ENCODE results near the gene ANAPC15. TPM values are rescaled to one million over a fixed set of nuclear protein-coding genes. Genes with fewer than 3 reads are reported as not detected.
"Not testable (repeated sequence)": the region's sequence is repeated elsewhere in the genome, so short reads cannot be mapped to it uniquely, and the experiment has no call there.

The ANAPC15 gene
- polyA plus RNA-seq, 3 donors from 2014 or later = 70.9 to 76.7 (median 75.2) TPM

DNA sequence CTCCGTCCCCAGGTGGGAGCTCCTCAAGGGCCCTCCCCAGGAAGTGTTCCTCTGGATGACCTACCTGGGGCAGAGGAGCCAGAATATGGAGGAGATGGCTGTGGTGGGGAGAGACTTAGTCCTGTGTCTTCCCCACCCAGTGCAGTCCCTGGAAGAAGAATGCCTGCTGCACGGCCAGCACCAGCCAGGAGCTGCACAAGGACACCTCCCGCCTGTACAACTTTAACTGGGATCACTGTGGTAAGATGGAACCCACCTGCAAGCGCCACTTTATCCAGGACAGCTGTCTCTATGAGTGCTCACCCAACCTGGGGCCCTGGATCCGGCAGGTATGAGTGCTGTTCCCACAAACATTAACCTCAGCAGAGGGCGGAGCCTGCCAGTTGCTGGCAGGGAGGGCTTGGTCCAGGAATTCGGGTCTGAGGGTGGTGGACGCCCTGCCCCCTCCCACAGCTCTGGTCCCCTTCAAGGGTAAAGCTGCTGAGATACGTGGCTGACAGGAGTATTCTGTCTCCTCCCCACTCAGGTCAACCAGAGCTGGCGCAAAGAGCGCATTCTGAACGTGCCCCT is 26.4 kb upstream of the ANAPC15 start:
- no peaks in the 10 kb centered on the region for H3K36me3 Mint-ChIP-seq
- H3K27me3 Mint-ChIP-seq (ENCODE audit: low read depth in 3 of 3) = peaks cover 0 to 8% (median 1%) of the 10 kb centered on the region in 3 donors
- H3K4me1 Mint-ChIP-seq = no peaks in the 10 kb centered on the region
- no peaks in the 10 kb centered on the region for H3K9me3 Mint-ChIP-seq
- no peak for DNase-seq
- H3K4me3 Mint-ChIP-seq = no peak overlapping the region
- H3K27ac Mint-ChIP-seq = no peak overlapping the region

DNA sequence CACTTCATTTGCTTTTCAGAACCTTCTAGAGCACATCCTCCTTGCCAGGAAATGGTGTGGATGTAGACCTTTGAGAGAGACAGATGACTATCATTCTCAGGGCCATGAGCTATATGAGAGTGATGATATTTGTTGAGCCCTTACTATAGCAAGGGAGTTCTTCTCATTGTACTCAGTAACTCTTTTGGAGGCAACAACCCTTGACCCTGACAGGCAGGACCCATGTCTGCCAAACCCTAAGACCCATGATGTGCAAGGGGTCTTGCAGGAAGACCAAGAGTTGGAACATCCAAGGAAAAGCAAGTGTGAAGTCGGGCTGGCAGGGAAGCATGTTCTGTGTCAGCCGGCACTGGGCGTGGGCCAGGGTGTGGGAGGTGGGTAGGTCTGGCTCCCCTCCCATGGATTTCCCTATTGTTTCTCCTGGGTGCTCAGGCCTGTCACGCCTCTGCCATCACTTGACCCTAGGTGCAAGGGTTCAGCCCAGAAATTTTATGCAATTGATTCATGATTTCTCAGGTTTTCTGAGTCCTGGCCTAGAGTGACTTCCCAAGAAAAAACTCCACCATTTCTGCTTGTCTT is 24.3 kb upstream of the ANAPC15 start:
- no peaks in the 10 kb centered on the region for H3K4me1 Mint-ChIP-seq
- H3K9me3 Mint-ChIP-seq = no peaks in the 10 kb centered on the region
- H3K4me3 Mint-ChIP-seq = no peak overlapping the region
- H3K27me3 Mint-ChIP-seq (ENCODE audit: low read depth in 3 of 3) = peaks cover 0 to 7% (median 1%) of the 10 kb centered on the region in 3 donors
- H3K27ac Mint-ChIP-seq = no peak overlapping the region
- H3K36me3 Mint-ChIP-seq = no peaks in the 10 kb centered on the region
- DNase-seq = no peak

DNA sequence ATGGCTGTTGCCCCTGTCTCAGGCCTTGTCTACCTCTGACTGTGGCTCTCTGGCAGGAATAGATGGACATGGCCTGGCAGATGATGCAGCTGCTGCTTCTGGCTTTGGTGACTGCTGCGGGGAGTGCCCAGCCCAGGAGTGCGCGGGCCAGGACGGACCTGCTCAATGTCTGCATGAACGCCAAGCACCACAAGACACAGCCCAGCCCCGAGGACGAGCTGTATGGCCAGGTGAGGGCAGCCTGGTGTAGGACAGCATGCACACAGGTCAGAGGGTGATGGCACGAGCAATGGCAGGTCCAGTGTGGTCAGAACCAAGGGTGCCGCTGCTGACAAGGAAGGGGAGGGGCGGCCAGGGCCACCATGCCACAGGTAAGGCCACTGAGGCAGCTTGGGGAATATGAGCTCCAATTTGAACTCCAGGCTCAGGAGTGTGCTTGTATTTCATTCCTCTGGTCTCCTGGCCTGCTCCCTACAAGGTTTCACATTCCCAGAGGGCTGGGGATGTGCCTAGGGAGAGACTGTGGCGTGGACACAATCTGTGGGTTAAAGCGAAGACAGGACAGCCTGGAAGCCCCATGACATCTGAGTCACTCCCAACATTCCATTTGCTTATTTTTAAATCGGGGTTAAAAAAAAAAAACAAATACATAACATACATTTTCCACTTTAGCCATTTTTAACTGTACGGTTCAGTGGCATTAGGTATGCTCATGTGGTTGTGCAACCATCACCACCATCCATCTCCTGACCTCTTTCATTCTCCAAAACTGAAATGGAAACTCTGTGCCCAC is 23.6 kb upstream of the ANAPC15 start:
- no peaks in the 10 kb centered on the region for H3K9me3 Mint-ChIP-seq
- DNase-seq = no peak
- H3K27me3 Mint-ChIP-seq (ENCODE audit: low read depth in 3 of 3) = peaks cover 0 to 2% (median 1%) of the 10 kb centered on the region in 3 donors
- no peaks in the 10 kb centered on the region for H3K4me1 Mint-ChIP-seq
- H3K27ac Mint-ChIP-seq = no peak overlapping the region
- H3K4me3 Mint-ChIP-seq = no peak overlapping the region
- no peaks in the 10 kb centered on the region for H3K36me3 Mint-ChIP-seq

DNA sequence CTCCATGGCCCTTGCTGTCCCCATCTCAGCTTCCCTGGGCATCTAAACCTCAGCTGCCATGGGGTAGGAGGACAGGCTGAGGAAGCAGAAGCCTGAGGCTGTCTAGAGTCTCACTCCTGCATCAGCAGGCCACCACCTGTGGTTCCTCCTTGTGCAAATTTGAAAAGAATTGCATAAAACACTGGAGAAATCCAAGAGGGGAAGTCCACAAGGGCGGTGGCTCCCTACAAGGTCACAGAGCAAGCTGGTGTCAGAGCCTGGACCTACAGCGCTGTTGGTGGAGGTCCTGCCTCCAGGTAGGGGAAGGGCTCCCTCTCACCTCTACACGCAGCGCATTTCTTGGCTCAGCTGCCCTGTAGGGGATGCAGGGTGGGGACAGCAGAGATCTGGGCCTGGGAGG is 23.0 kb upstream of the ANAPC15 start, which contains the start of gene FOLR3:
Gene FOLR3 (plus strand): TSS at position 253 of the 400 bp plus-strand sequence. CDS start 228 bp downstream, outside the sequence.
- not testable (repeated sequence) for H3K27ac Mint-ChIP-seq; H3K9me3 Mint-ChIP-seq; H3K36me3 Mint-ChIP-seq; H3K4me1 Mint-ChIP-seq; H3K4me3 Mint-ChIP-seq; DNase-seq; H3K27me3 Mint-ChIP-seq (ENCODE audit: low read depth in 3 of 3)

DNA sequence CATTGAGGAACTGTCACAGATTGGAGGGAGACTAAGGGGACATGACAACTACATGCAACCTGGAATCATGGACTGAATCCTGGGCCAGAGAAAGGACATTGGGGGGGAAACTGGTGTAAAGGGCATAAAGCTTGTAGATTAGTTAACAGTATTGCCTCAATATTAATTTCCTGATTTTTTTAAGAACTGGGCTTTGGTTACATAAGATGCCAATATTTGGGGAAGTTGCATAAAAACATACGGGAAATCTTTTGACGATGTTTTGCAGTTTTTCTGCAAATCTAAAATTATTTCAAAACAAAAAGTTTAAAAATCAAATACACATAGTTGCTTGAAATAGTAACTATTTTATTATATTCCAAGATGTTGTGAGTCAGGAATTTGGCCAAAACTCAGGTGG is 20.2 kb upstream of the ANAPC15 start:
- Mint-ChIP-seq H3K27ac (no peak overlapping the region), H3K9me3 (peaks cover 0 to 12% (median 4%) of the 10 kb centered on the region in 6 donors)

DNA sequence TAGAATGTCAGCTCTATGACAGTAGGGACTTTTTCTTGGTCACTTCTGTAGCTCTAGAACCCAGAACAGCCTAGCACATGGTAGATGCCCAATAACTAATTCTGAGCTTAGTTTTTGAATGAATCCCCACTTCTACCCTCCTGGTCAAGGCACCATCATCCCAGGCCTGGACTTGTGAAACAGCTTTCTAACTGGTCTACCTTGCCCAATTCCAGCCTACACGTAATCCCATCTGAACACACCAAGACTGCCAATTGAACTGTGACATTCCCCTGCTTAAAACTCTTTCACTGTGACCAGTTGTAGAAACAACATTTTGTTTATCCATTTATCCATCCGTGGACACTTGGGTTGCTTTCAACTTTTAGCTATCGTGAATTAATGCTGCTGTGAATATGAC is 16.9 kb upstream of the ANAPC15 start:
- Mint-ChIP-seq H3K27me3 (ENCODE audit: low read depth in 3 of 3) (peaks cover 2 to 6% (median 4%) of the 10 kb centered on the region in 3 donors), H3K4me3 (no peak overlapping the region), H3K36me3 (peaks cover 7 to 9% (median 7%) of the 10 kb centered on the region in 3 donors), H3K27ac (peak overlapping the region in 1 of 6 donors; percentile 31), H3K4me1 (no peaks in the 10 kb centered on the region), H3K9me3 (peaks cover 0 to 12% (median 4%) of the 10 kb centered on the region in 6 donors)
- no peak for DNase-seq

More for the DNA sequence above, 20.2 kb upstream of the ANAPC15 start:
- no peak for DNase-seq
- no peak overlapping the region for H3K4me3 Mint-ChIP-seq
- H3K36me3 Mint-ChIP-seq = peaks cover 7 to 8% (median 7%) of the 10 kb centered on the region in 3 donors
- peaks cover 3 to 5% (median 4%) of the 10 kb centered on the region in 3 donors for H3K27me3 Mint-ChIP-seq (ENCODE audit: low read depth in 3 of 3)
- H3K4me1 Mint-ChIP-seq = no peaks in the 10 kb centered on the region

DNA sequence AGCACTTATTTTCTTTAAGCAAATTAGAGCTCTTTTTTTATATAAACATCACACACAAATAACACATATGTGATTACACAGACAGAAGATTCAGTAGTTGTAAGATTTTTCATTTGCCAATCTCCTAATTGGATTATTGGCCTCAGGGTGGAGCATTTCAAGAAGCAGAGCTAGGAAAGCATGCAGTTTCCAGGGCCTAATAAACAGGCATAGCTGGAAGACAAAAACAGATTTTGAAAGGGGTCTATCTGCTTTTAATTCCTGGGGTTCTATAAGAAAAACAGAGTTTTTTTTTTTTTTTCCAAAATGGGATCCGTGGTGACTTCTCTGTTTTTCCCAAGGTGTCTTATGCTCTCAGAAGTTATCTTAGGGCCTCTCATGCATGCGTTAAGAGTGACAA is 15.4 kb upstream of the ANAPC15 start:
- no peaks in the 10 kb centered on the region for H3K4me1 Mint-ChIP-seq
- H3K4me3 Mint-ChIP-seq = no peak overlapping the region
- H3K27ac Mint-ChIP-seq = no peak overlapping the region
- peaks cover 7 to 9% (median 7%) of the 10 kb centered on the region in 3 donors for H3K36me3 Mint-ChIP-seq
- peaks cover 0 to 12% (median 4%) of the 10 kb centered on the region in 6 donors for H3K9me3 Mint-ChIP-seq
- H3K27me3 Mint-ChIP-seq (ENCODE audit: low read depth in 3 of 3) = peaks cover 2 to 6% (median 4%) of the 10 kb centered on the region in 3 donors
- DNase-seq = no peak

DNA sequence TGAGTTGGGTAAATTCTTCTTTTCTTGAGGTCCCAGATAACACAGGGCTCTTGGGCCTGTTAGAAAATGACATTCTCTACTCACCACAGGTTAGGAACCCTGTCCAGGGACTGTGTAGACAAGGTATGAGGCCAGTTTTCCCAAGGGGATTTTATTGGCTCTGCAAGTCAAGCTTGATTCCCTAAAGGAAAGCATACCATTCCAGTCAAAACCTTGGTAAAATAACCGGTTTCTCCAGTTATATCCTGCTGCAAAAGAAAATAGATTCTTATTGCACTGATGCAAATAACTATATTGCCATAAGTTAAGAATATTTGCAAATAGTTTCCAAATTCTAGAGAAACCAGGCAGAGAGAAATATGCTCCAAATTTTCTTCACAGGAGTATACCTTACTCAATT is 13.5 kb upstream of the ANAPC15 start:
- Mint-ChIP-seq H3K4me1 (no peaks in the 10 kb centered on the region), H3K4me3 (no peak overlapping the region), H3K27ac (no peak overlapping the region), H3K27me3 (ENCODE audit: low read depth in 3 of 3) (peaks cover 2 to 6% (median 4%) of the 10 kb centered on the region in 3 donors), H3K9me3 (peaks cover 0 to 12% (median 4%) of the 10 kb centered on the region in 6 donors), H3K36me3 (peaks cover 7 to 9% (median 9%) of the 10 kb centered on the region in 3 donors)
- no peak for DNase-seq

DNA sequence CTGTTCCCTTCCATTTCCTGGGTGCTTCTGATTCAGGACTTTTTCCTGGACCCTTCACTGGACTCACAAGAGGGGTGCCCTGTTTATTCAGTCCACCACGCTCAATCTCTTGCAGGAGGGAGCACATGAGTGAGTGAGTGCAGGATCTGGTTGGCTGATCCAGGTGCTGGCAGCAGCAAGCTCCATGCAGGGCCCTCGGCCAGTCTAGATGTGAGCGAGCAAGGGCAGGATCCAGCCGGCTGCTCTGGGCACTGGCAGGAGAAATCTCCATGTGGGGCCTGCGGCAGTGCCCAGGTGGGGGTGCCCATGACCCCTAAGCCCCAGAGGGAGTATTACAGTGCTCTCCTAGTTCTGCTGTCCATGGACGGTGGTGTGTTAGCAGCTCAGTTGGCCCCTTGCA is 11.6 kb upstream of the ANAPC15 start:
- Mint-ChIP-seq H3K4me3 (no peak overlapping the region), H3K27ac (no peak overlapping the region), H3K9me3 (peaks cover 0 to 10% (median 3%) of the 10 kb centered on the region in 6 donors), H3K36me3 (peaks cover 5 to 9% (median 9%) of the 10 kb centered on the region in 3 donors), H3K4me1 (no peaks in the 10 kb centered on the region), H3K27me3 (ENCODE audit: low read depth in 3 of 3) (peaks cover under 1 to 11% (median 2%) of the 10 kb centered on the region in 3 donors)
- DNase-seq = no peak

DNA sequence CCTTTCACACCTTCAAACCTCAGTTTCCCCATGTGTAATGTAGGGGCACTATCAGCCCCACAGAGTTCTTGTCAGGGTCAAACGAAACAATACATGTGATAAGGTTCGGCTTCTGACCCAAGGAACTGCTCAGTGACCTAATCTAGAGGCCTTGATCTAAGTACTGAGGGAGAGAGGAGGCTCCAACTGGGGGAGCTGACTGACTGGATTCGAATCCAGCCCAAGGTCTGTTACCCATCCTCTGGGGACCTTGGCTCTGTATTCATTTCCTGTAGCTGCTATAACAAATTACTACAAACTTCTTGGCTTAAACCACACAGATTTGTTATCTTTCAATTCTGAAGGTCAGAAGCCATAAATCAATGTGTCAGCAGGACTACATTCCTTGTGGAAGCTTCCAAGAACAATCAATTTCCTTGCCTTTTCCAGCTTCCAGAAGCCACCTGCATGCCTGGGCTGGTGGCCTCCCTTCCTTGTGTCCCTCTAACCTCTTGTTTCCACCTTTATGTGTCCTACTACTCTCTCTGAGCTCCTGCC is 10.7 kb upstream of the ANAPC15 start:
- peaks cover 0 to 4% (median 3%) of the 10 kb centered on the region in 3 donors for H3K36me3 Mint-ChIP-seq
- H3K4me1 Mint-ChIP-seq = no peaks in the 10 kb centered on the region
- peaks cover 0 to 4% (median 0%) of the 10 kb centered on the region in 6 donors for H3K9me3 Mint-ChIP-seq
- H3K27me3 Mint-ChIP-seq (ENCODE audit: low read depth in 3 of 3) = peaks cover 0 to 16% (median 0%) of the 10 kb centered on the region in 3 donors
- no peak overlapping the region for H3K4me3 Mint-ChIP-seq
- no peak for DNase-seq
- H3K27ac Mint-ChIP-seq = no peak overlapping the region

DNA sequence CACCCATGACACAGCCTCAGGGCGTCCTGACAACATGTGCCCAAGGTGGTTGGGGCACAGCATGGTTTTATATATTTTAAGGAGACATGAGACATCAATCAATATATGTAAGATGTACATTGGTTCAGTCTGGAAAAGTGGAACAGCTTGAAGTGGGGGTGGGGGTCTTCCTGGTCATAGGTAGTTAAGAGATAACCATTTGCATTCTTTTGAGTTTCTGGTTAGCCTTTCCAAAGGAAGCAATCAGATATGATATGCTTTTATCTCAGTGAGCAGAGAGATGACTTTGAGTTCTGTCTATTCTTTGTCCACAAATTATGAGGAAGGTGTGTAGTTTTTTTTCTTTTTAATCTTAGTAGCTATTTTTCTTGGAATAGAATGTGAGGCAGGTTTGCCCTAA is 10.1 kb upstream of the ANAPC15 start:
- peaks cover 0 to under 1% (median 0%) of the 10 kb centered on the region in 6 donors for H3K9me3 Mint-ChIP-seq

DNA sequence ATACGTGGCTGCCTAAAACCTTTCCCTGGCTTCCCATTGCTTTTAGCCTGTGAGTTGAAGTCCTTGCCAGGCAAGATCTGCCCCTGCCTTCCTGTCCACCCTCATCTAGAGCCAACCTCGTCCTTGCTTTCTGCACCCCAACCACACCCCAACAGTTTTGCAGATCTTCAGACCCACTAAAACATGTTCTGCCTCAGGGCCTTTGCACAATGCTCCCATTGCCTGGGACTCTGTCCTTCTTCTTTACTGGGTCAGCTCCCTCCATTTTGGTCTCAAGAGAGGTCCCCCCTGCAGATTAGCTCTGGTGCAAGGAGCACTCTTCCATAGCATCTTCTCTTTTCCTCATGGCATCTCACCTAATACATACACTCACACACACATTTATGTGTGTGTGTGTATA is 8.4 kb upstream of the ANAPC15 start:
- Mint-ChIP-seq H3K9me3 (no peaks in the 10 kb centered on the region), H3K27ac (no peak overlapping the region), H3K36me3 (peaks cover 0 to 3% (median 0%) of the 10 kb centered on the region in 3 donors), H3K4me3 (no peak overlapping the region), H3K4me1 (no peaks in the 10 kb centered on the region), H3K27me3 (ENCODE audit: low read depth in 3 of 3) (peaks cover 0 to 20% (median 2%) of the 10 kb centered on the region in 3 donors)
- no peak for DNase-seq

More for the DNA sequence above, 10.1 kb upstream of the ANAPC15 start:
- H3K4me1 Mint-ChIP-seq = no peaks in the 10 kb centered on the region
- no peak for DNase-seq
- H3K27me3 Mint-ChIP-seq (ENCODE audit: low read depth in 3 of 3) = peaks cover 0 to 17% (median 0%) of the 10 kb centered on the region in 3 donors
- no peak overlapping the region for H3K27ac Mint-ChIP-seq
- H3K4me3 Mint-ChIP-seq = no peak overlapping the region
- peaks cover 0 to 3% (median under 1%) of the 10 kb centered on the region in 3 donors for H3K36me3 Mint-ChIP-seq

DNA sequence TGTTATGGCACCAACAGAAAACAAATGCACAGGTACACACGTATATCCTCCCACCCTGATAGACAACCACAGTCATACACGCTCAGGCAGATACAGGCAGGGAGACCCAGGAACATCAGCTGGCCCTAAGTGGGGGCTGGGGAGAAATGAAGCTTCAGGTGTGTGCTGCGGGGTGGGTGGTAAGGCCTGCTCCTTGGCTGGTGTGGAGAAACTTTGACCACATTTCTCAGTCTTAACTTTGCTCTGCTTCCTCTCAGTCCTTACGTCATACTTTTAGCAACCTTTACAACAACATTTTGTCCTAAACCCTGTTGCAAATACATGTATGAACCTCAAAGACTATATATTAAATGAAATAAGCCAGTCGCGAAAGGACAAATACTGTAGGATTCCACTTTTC is 6.7 kb upstream of the ANAPC15 start:
- DNase-seq = no peak
- H3K27me3 Mint-ChIP-seq (ENCODE audit: low read depth in 3 of 3) = peaks cover 0 to 21% (median 4%) of the 10 kb centered on the region in 3 donors

More for the DNA sequence above, 6.7 kb upstream of the ANAPC15 start:
- no peak overlapping the region for H3K4me3 Mint-ChIP-seq
- no peaks in the 10 kb centered on the region for H3K4me1 Mint-ChIP-seq
- H3K9me3 Mint-ChIP-seq = no peaks in the 10 kb centered on the region
- peaks cover 0 to 6% (median 3%) of the 10 kb centered on the region in 3 donors for H3K36me3 Mint-ChIP-seq
- no peak overlapping the region for H3K27ac Mint-ChIP-seq

Data from immature natural killer cell (primary cell).